ENCODE results near the gene SSH2.

DNA sequence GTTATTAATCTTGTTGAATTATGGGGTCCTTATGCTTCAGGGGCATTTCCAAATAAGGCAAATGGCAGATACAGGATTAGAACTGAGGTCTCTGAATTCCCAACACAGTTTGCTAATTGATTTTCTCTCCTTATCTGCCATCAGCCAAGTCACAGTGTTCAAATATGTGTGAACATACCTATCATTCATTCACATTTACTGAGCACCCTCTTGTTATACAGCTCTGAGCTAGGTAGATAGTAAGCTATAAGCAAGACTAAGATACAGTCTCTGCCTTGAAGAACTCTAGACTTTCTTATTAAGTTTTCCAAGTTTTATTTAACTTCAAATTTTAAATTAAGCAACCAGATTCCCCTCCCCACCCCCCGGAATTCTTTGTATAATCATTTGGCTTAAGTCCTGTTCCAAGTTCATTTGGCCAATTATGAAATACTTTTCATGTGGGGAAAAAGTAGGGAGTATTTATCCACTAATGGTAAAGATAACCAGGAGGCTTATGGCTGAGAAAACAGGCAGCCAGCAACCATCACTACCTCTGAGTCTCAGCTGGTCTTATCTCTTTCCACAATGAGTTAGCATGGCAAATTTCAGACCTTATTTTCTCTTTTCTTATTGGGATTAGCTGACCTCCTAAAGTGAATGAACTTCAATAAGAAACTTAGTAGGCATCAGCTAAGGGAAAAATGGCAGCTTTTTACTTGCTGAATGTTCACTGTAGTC, 275.9 kb downstream of the SSH2 start:
- no peak for TF ChIP-seq EP300 (IDR thresholded peaks at IDR 0.05)
- no peak for TF ChIP-seq CTCF (IDR thresholded peaks at IDR 0.05)
- TF ChIP-seq POLR2A (IDR thresholded peaks at IDR 0.05) = no peak
- TF ChIP-seq POLR2AphosphoS5 (IDR thresholded peaks at IDR 0.05) = no peak
